Effector memory CD8-positive, alpha-beta T cell (primary cell): ENCODE measurements around the gene TBL1X.

Source experiments
- ATAC-seq: fragments of 150-1000 bp; cut with Tn5 transposase; replicated peaks from 2 replicates; pipeline ENCODE4 v1.10.0; 2021; ENCODE audit warnings: mild to moderate bottlenecking, moderate library complexity
- DNase-seq, 3 experiments: peaks; one replicate each; pipeline ENCODE4 v3.0.0; 2021
- H3K27ac Mint-ChIP-seq, 2 donors: one replicate each; pipeline ENCODE4 v1.8.0; 2022; ENCODE audit warnings: mild to moderate bottlenecking in 2 of 2, mixed read lengths in 2 of 2, moderate library complexity in 2 of 2
- H3K27me3 Mint-ChIP-seq, 2 donors: one replicate each; pipeline ENCODE4 v1.8.0; 2022; ENCODE audit warnings: mixed read lengths in 2 of 2
- H3K36me3 Mint-ChIP-seq: one replicate; pipeline ENCODE4 v1.8.0; 2022; ENCODE audit warnings: mild to moderate bottlenecking, moderate library complexity, mixed read lengths; ENCODE audit not compliant: insufficient read depth
- H3K4me1 Mint-ChIP-seq, 2 donors: one replicate each; pipeline ENCODE4 v1.8.0; 2022; ENCODE audit warnings: low read depth in 2 of 2, mixed read lengths in 2 of 2
- H3K4me3 Mint-ChIP-seq, 2 donors: one replicate each; pipeline ENCODE4 v1.8.0; 2022; ENCODE audit warnings: mild to moderate bottlenecking in 2 of 2, mixed read lengths in 2 of 2, moderate library complexity in 2 of 2
- H3K9me3 Mint-ChIP-seq, 2 donors: one replicate each; pipeline ENCODE4 v1.8.0; 2022; ENCODE audit warnings: mixed read lengths in 2 of 2

TBL1X gene

DNA sequence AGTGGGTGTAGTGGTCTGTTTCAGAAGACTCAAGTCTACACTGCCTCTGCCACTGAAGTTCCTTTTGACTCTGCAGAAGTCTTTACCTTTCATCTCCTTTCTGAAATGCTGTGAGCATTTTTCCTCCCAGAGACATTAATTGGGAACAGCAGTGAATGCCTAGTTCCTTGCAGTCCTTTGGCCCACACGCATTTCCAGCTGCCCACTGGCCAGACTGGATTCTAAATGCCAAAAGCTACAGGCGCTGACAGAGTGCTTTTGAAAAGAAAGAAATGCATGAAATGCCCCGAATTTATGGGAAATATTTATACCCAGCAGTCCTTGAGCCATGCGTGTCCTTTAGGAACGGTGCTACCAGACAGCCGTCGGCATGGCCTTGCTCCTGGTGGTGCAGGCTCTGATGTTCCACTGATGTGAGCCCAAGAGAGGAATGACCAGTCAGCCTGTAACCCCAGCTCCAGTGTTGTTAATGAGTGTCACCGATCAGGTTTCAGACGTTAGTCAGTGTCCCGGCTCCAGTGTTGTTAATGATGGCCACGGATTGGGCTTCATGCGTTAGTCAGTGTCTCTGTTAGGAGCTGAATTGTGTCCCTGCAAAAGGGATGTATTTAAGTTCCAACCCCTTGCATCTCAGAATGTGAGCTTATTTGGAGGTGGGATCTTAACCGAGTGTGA lies 132.6 kb downstream of the TBL1X start:
- H3K36me3 Mint-ChIP-seq: no peaks in the 10 kb centered on the region
- H3K27me3 Mint-ChIP-seq: no peaks in the 10 kb centered on the region
- no peaks in the 10 kb centered on the region for H3K9me3 Mint-ChIP-seq
- no peak overlapping the region for H3K4me3 Mint-ChIP-seq
- H3K27ac Mint-ChIP-seq: no peak overlapping the region
- peaks cover 3 to 4% of the 10 kb centered on the region in 2 donors for H3K4me1 Mint-ChIP-seq
- no peak for ATAC-seq
- no peak for DNase-seq

DNA sequence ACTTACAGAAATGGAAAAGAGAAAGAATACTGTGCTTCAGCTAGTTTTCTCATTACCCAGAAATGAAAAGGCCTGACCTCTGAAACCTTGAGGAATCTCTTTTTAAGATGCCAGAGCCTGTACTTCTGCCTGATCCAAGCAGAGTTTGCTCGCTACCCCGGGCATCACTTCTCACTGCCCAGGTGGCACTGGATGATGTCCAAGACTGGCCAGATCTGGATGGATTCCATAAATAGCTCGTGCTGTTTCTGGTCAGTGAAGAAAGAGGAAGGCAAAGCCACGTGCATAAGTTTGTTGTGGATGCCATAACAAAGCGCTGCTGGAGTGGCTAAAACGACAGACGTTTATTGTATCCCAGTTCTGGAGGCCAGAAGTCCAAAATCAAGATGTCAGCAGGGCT lies 133.5 kb downstream of the TBL1X start:
- H3K36me3 Mint-ChIP-seq: no peaks in the 10 kb centered on the region
- H3K27ac Mint-ChIP-seq: no peak overlapping the region
- H3K27me3 Mint-ChIP-seq: no peaks in the 10 kb centered on the region
- no peak for ATAC-seq
- no peaks in the 10 kb centered on the region for H3K9me3 Mint-ChIP-seq
- no peak overlapping the region for H3K4me3 Mint-ChIP-seq
- no peak for DNase-seq
- H3K4me1 Mint-ChIP-seq: peaks cover 0 to 2% of the 10 kb centered on the region in 2 donors

DNA sequence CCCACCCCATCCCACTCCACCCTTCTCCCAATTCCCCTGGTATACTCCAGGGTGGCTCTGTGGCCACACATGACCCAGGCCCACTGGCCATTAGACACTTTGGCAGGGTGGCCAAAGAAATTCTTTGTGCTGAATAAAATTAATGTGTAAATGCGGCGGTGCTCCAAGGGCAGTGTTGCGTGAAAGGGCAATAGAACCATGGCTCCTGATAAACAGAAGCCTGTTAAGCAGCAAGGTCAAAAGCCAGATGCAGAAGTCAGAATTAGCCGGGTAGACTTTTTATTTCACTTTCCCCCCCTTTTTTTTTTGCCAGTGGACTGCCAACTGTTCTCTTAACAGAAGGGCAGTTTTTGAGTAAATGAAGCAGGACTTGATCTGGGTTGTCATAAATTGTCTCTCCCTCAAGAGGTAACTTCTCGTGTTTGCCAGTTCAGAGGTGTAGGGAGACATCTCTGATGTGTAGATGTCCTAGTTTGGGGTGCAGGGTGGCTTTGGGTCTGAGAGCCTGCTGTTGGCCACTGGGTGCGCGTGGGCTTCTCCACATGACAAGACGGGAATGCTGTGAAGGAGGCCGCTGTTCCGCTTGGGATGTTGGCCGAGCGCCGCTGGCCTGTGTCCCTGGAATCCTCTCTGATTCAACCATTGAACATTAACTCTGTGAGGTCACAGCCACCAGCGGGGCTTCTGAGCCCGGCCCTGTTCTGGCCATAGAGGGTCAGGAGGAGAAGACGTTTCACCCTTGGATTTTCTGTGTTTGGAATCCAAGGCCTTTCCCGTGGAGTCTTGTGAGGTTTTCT lies 139.5 kb downstream of the TBL1X start:
- H3K27me3 Mint-ChIP-seq: no peaks in the 10 kb centered on the region
- DNase-seq (no peak), ATAC-seq (no peak)
- no peaks in the 10 kb centered on the region for H3K36me3 Mint-ChIP-seq
- no peak overlapping the region for H3K27ac Mint-ChIP-seq
- H3K9me3 Mint-ChIP-seq: no peaks in the 10 kb centered on the region
- peaks cover 0 to 3% of the 10 kb centered on the region in 2 donors for H3K4me1 Mint-ChIP-seq
- H3K4me3 Mint-ChIP-seq: no peak overlapping the region

DNA sequence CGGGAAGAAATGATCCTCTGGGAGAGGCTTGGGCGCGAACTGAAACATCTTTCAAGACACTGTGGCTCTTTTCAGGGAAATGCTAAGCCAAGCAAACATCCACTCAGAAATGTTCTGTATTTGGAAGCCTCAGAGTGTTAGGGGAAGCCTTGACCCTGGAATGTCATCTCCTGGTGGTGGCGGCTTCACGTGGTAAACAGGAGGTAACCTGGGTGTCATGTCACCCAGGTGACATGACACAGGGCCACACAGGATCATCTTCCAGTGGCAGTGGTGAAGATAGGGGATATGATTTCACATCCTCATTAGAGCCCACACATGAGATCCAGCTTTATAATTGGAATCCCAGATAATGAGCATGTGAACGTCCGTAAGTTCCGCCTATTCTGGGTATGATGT lies 140.0 kb downstream of the TBL1X start:
- ATAC-seq (no peak), DNase-seq (no peak)
- Mint-ChIP-seq H3K27me3 (no peaks in the 10 kb centered on the region), H3K36me3 (no peaks in the 10 kb centered on the region), H3K27ac (no peak overlapping the region), H3K4me1 (peaks cover 0 to 3% of the 10 kb centered on the region in 2 donors), H3K9me3 (no peaks in the 10 kb centered on the region), H3K4me3 (no peak overlapping the region)

- H3K4me1 Mint-ChIP-seq: peaks cover 0 to 3% of the 10 kb centered on the region in 2 donors
- H3K27me3 Mint-ChIP-seq: no peaks in the 10 kb centered on the region
- no peak for ATAC-seq
- no peak for DNase-seq
- no peak overlapping the region for H3K27ac Mint-ChIP-seq
- H3K36me3 Mint-ChIP-seq: no peaks in the 10 kb centered on the region
- no peak overlapping the region for H3K4me3 Mint-ChIP-seq
- no peaks in the 10 kb centered on the region for H3K9me3 Mint-ChIP-seq
Measured at GRCh38 chrX:9605484-9605883, 140.6 kb downstream of the TBL1X start.

DNA sequence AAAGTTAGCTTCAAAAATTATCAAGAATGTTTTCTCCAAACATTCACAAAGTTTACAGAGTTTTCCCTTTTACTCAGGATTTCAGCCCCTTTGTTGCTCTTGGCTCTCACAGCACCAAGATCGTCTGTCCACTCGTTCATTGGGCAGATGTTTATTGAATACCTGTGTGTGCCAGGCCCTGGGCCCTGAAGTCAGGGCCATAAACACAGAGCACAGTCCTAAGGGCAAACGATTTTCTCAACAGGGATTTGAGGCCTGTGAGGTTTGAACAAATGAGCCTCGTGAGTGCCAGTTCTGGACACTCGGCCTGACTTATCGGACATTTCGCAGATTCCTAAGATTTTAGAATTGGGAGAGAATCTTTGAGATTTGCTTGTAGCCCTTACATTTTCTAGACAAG lies 142.1 kb downstream of the TBL1X start:
- H3K27me3 Mint-ChIP-seq: no peaks in the 10 kb centered on the region
- H3K9me3 Mint-ChIP-seq: no peaks in the 10 kb centered on the region
- ATAC-seq: no peak
- H3K36me3 Mint-ChIP-seq: no peaks in the 10 kb centered on the region
- no peak overlapping the region for H3K4me3 Mint-ChIP-seq
- DNase-seq: no peak
- no peak overlapping the region for H3K27ac Mint-ChIP-seq
- H3K4me1 Mint-ChIP-seq: peaks cover 0 to 3% of the 10 kb centered on the region in 2 donors

GRCh38 chrX:9609499-9609898 lies 144.6 kb downstream of the TBL1X start:
- no peaks in the 10 kb centered on the region for H3K27me3 Mint-ChIP-seq
- ATAC-seq: no peak
- H3K4me1 Mint-ChIP-seq: no peaks in the 10 kb centered on the region
- no peaks in the 10 kb centered on the region for H3K36me3 Mint-ChIP-seq
- no peak overlapping the region for H3K27ac Mint-ChIP-seq
- no peaks in the 10 kb centered on the region for H3K9me3 Mint-ChIP-seq
- DNase-seq: no peak
- no peak overlapping the region for H3K4me3 Mint-ChIP-seq

DNA sequence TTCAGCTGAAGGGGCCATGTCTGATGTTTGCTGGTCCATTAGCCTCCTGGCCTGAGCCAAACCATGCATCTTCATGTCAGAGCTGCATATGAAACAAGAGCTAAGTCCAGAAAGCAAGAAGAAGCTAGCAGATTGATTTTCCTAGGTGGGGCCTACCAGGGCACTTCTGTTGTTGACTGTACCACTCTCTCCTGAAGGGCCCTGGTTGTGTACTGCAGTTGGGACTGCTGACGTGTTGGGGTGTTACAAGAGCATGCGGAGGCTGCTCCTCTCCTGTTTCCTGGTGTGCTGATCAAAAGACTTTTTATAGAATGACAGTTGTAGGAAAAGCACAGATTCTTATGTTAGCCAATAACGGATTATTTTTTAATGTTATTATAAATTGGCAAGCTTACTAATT lies 145.1 kb downstream of the TBL1X start:
- Mint-ChIP-seq H3K27ac (peak overlapping the region in 1 of 2 donors; percentile 10), H3K36me3 (no peaks in the 10 kb centered on the region), H3K4me3 (no peak overlapping the region), H3K27me3 (no peaks in the 10 kb centered on the region), H3K4me1 (no peaks in the 10 kb centered on the region), H3K9me3 (no peaks in the 10 kb centered on the region)
- DNase-seq: no peak
- no peak for ATAC-seq

DNA sequence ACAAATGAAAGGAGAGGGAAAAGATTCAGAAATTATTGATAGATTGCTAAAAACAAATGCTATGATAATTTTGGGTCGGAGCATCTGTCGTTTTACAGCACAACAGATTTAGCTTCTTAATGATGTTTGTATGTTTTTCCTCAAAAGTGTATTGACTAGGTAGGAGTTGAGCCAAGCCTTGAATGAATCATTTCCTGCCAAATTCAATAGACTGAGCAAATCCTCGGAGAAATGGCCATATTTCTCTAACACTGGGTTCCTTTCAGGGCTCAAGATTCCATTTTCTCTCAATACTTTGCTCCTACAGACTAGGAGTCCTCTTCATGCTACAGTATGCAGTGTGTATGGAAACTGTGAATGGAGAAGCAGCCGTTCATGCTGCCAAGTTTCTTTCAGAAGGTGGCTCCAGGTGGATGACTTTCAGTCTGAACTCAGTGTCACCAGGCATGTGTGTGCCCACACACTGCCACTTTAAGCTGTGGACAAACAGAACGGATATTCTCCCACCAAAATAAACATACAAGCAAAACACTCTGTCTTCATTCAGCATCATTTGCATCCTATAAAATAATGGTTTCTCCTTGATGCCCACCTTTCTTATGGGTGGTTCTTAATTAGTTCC lies 146.0 kb downstream of the TBL1X start:
- H3K4me3 Mint-ChIP-seq: no peak overlapping the region

DNA sequence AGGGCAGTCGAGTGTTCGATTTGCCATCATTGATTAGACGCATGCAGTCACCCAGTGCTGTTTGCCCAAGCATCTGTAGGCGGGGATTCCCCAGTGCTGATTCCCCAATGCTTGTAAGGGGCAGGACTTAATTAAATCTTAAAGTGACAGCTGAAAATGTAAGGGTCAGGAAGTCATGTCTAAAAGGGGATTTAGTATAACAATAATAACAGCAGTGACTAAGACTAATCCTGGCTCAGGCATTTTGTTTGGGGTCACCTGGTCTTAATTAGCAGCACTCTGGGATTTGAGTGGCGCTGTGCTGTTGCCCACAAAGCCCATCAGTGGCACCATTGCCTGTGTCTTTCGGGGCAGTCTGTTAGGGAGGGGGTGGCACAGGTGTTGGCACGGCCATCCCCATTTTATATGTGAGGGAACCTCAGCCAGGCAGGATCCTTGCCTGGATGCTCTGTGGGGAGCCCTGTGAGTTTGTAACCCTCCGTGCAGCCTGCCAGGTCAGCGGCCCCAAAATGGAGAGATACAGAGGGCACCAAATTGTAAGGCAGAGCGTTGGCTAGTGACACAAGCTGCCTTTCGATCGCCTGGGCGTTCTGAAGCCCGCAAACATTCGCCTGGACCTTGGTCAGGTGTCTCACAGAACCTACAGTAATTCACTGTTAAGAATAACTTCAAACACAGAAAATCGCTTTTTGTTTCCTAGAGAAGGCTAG lies 146.7 kb downstream of the TBL1X start:
- no peak for ATAC-seq
- no peaks in the 10 kb centered on the region for H3K36me3 Mint-ChIP-seq
- H3K4me3 Mint-ChIP-seq: no peak overlapping the region

More for the DNA sequence above, 146.0 kb downstream of the TBL1X start:
- H3K36me3 Mint-ChIP-seq: no peaks in the 10 kb centered on the region
- no peaks in the 10 kb centered on the region for H3K27me3 Mint-ChIP-seq
- no peaks in the 10 kb centered on the region for H3K4me1 Mint-ChIP-seq
- DNase-seq (no peak), ATAC-seq (no peak)
- H3K9me3 Mint-ChIP-seq: no peaks in the 10 kb centered on the region
- no peak overlapping the region for H3K27ac Mint-ChIP-seq

DNA sequence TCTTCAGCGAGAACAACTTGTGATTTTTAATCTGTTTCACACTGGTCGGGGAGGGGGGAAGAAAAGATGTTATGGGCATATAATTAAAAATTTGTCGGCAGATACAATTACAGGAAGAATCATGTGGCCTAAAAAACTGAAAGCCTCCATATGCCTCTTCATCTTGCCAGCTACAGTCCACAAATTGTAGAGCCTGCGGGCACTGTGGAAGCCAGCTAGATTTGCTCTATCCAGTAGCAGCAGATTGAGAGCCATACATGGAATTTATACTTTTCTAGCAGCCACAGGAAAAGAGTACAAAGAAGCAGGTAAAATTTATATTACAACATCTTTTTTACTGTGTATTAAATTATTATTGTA lies 147.3 kb downstream of the TBL1X start:
- DNase-seq: no peak
- no peaks in the 10 kb centered on the region for H3K9me3 Mint-ChIP-seq
- H3K4me1 Mint-ChIP-seq: no peaks in the 10 kb centered on the region
- no peak for ATAC-seq
- no peaks in the 10 kb centered on the region for H3K27me3 Mint-ChIP-seq
- no peaks in the 10 kb centered on the region for H3K36me3 Mint-ChIP-seq
- no peak overlapping the region for H3K4me3 Mint-ChIP-seq
- H3K27ac Mint-ChIP-seq: no peak overlapping the region

More for the DNA sequence above, 146.7 kb downstream of the TBL1X start:
- Mint-ChIP-seq H3K9me3 (no peaks in the 10 kb centered on the region), H3K27me3 (no peaks in the 10 kb centered on the region), H3K4me1 (no peaks in the 10 kb centered on the region), H3K27ac (no peak overlapping the region)
- DNase-seq: no peak

- no peak overlapping the region for H3K4me3 Mint-ChIP-seq
- H3K9me3 Mint-ChIP-seq: no peaks in the 10 kb centered on the region
- H3K36me3 Mint-ChIP-seq: no peaks in the 10 kb centered on the region
- H3K4me1 Mint-ChIP-seq: peaks cover 0 to 5% of the 10 kb centered on the region in 2 donors
- no peak overlapping the region for H3K27ac Mint-ChIP-seq
- no peaks in the 10 kb centered on the region for H3K27me3 Mint-ChIP-seq
- no peak for DNase-seq
- no peak for ATAC-seq
Measured at GRCh38 chrX:9614016-9614415, 149.2 kb downstream of the TBL1X start.

GRCh38 chrX:9619133-9619532 lies 154.3 kb downstream of the TBL1X start:
- H3K36me3 Mint-ChIP-seq: peaks cover 2% of the 10 kb centered on the region
- H3K27me3 Mint-ChIP-seq: no peaks in the 10 kb centered on the region
- H3K9me3 Mint-ChIP-seq: no peaks in the 10 kb centered on the region
- no peak overlapping the region for H3K4me3 Mint-ChIP-seq
- H3K4me1 Mint-ChIP-seq: peaks cover 15 to 23% of the 10 kb centered on the region in 2 donors
- peak overlapping the region in 1 of 2 donors; percentile 47 for H3K27ac Mint-ChIP-seq
- ATAC-seq (no peak), DNase-seq (no peak)
